Uterus (tissue), 4 donors: ENCODE data around the gene CLNK. TPM values are rescaled to one million over a fixed set of nuclear protein-coding genes. Genes with fewer than 3 reads are reported as not detected.

Source experiments
- DNase-seq, 2 donors: peaks; one replicate each; pipeline ENCODE4 v3.0.0-alpha.2; 2019 to 2020
- H3K27ac ChIP-seq, 2 donors: fragments of 200-600 bp; sonication (generic); 1 replicate in 1 of 2; 2 replicates in 1 of 2; pipeline ENCODE4 v1.5.1; 2016 to 2018
- H3K27me3 ChIP-seq, 2 donors: fragments of 200-600 bp; sonication (generic); one replicate each; pipeline ENCODE4 v1.5.1; 2018 to 2019; ENCODE audit warnings: control low read depth in 1 of 2
- H3K36me3 ChIP-seq, 2 donors: fragments of 200-600 bp; sonication (generic); one replicate each; pipeline ENCODE4 v1.5.1; 2019; ENCODE audit warnings: control low read depth in 1 of 2
- H3K4me1 ChIP-seq, 2 donors: fragments of 200-600 bp; sonication (generic); one replicate each; pipeline ENCODE4 v1.5.1; 2018 to 2019; ENCODE audit warnings: control low read depth in 1 of 2
- H3K4me3 ChIP-seq, 2 donors: fragments of 200-600 bp; sonication (generic); 1 replicate in 1 of 2; 2 replicates in 1 of 2; pipeline ENCODE4 v1.5.1; 2018 to 2019; ENCODE audit warnings: mild to moderate bottlenecking in 1 of 2
- H3K9me3 ChIP-seq, 2 donors: fragments of 200-600 bp; sonication (generic); one replicate each; pipeline ENCODE4 v1.5.1; 2019; ENCODE audit warnings: control low read depth in 1 of 2
- CTCF ChIP-seq, 4 experiments: fragments of 200-600 bp in 2 of 4; fragments of 450-650 bp in 2 of 4; sonication (generic) in 2 of 4; IDR thresholded peaks; one replicate each; pipeline ENCODE4 v1.5.1; 2016 to 2019; ENCODE audit warnings: antibody characterized with exemption in 4 of 4, mild to moderate bottlenecking in 2 of 4, moderate library complexity in 1 of 4
- POLR2A ChIP-seq, 2 donors: fragments of 450-650 bp; IDR thresholded peaks; one replicate each; pipeline ENCODE4 v1.6.1; 2016; ENCODE audit warnings: antibody characterized with exemption in 2 of 2, mild to moderate bottlenecking in 1 of 2, moderate library complexity in 1 of 2
- intact Hi-C: fragments of 100-400 bp; cut with DNase I; formaldehyde crosslinking; loops from one replicate; pipeline ENCODE4 v1.15.1; 2023; ENCODE audit warnings: low total_unique reads
- total RNA-seq, 4 donors: library from RNA; depleted of rRNA in 3 of 4; stranded (reverse); fragments of >200 nt in 3 of 4; gene quantifications; one replicate each; pipeline versions ENCODE4 v1.1.0 to v1.2.4, GENCODE V29; 2014 to 2023
- donor health status: DM: yes; HTN: yes; CAD: no.

The CLNK gene
- total RNA-seq, 4 donors from 2014 or later, result not detected

- no peaks in the 10 kb centered on the region for H3K27me3 ChIP-seq
- H3K27ac ChIP-seq, result no peak overlapping the region
- no peak for TF ChIP-seq POLR2A (IDR thresholded peaks at IDR 0.05)
- H3K36me3 ChIP-seq, result no peaks in the 10 kb centered on the region
- no peak for DNase-seq
- H3K9me3 ChIP-seq, result no peaks in the 10 kb centered on the region
- intact Hi-C loops, result no loop called here
- no peak overlapping the region for H3K4me3 ChIP-seq
- no peaks in the 10 kb centered on the region for H3K4me1 ChIP-seq
Observed at GRCh38 chr4:10648479-10648878, 36.1 kb downstream of the CLNK start.

GRCh38 chr4:10647846-10648245 lies 36.7 kb downstream of the CLNK start:
- DNase-seq, result no peak
- no peaks in the 10 kb centered on the region for H3K27me3 ChIP-seq
- no peaks in the 10 kb centered on the region for H3K9me3 ChIP-seq
- no peaks in the 10 kb centered on the region for H3K4me1 ChIP-seq
- H3K4me3 ChIP-seq, result no peak overlapping the region
- no peak for TF ChIP-seq CTCF (IDR thresholded peaks at IDR 0.05)
- no peak for TF ChIP-seq POLR2A (IDR thresholded peaks at IDR 0.05)
- intact Hi-C loops, result no loop called here
- no peak overlapping the region for H3K27ac ChIP-seq
- no peaks in the 10 kb centered on the region for H3K36me3 ChIP-seq

GRCh38 chr4:10643600-10644425 lies 40.8 kb downstream of the CLNK start:
- DNase-seq, result no peak
- no peaks in the 10 kb centered on the region for H3K36me3 ChIP-seq
- H3K9me3 ChIP-seq, result no peaks in the 10 kb centered on the region
- no peaks in the 10 kb centered on the region for H3K4me1 ChIP-seq
- intact Hi-C loops, result no loop called here
- H3K27ac ChIP-seq, result no peak overlapping the region
- no peak for TF ChIP-seq CTCF (IDR thresholded peaks at IDR 0.05)
- no peak for TF ChIP-seq POLR2A (IDR thresholded peaks at IDR 0.05)
- no peak overlapping the region for H3K4me3 ChIP-seq
- no peaks in the 10 kb centered on the region for H3K27me3 ChIP-seq

GRCh38 chr4:10640561-10641201 lies 43.9 kb downstream of the CLNK start:
- no peak for TF ChIP-seq POLR2A (IDR thresholded peaks at IDR 0.05)
- TF ChIP-seq CTCF (IDR thresholded peaks at IDR 0.05), result no peak
- no peak for DNase-seq
- H3K27me3 ChIP-seq, result no peaks in the 10 kb centered on the region
- H3K36me3 ChIP-seq, result no peaks in the 10 kb centered on the region
- intact Hi-C loops, result no loop called here
- H3K27ac ChIP-seq, result no peak overlapping the region
- H3K4me3 ChIP-seq, result no peak overlapping the region
- no peaks in the 10 kb centered on the region for H3K4me1 ChIP-seq
- no peaks in the 10 kb centered on the region for H3K9me3 ChIP-seq

GRCh38 chr4:10639664-10640063 lies 44.9 kb downstream of the CLNK start:
- TF ChIP-seq POLR2A (IDR thresholded peaks at IDR 0.05), result no peak
- no peak for TF ChIP-seq CTCF (IDR thresholded peaks at IDR 0.05)
- intact Hi-C loops, result no loop called here
- Histone ChIP-seq H3K4me3 (no peak overlapping the region), H3K9me3 (no peaks in the 10 kb centered on the region), H3K27ac (no peak overlapping the region), H3K27me3 (no peaks in the 10 kb centered on the region), H3K4me1 (no peaks in the 10 kb centered on the region), H3K36me3 (no peaks in the 10 kb centered on the region)
- no peak for DNase-seq
